K562 (cell line): Measurements from ENCODE around the gene CCR2. TPM values are rescaled to one million over a fixed set of nuclear protein-coding genes. Genes with fewer than 3 reads are reported as not detected.

Experiments
- ATF7 ChIP-seq: fragments of 450-650 bp; IDR thresholded peaks from 2 replicates; pipeline ENCODE4 v1.7.1; 2014; ENCODE audit warnings: mild to moderate bottlenecking, moderate library complexity
- BACH1 ChIP-seq: fragments of 200-800 bp; sonication (Bioruptor generic); IDR thresholded peaks from 2 replicates; pipeline ENCODE4 v1.6.1; 2016; ENCODE audit warnings: missing genetic modification characterization, missing compliant biosample characterization
- CCAR2 ChIP-seq: fragments of 200-400 bp; formaldehyde crosslinking; IDR thresholded peaks from 2 replicates; pipeline ENCODE4 v1.6.1; 2017; ENCODE audit warnings: mild to moderate bottlenecking, low read depth, low read length
- CREBBP ChIP-seq: IDR thresholded peaks from one replicate; pipeline ENCODE4 v1.6.1; 2012; ENCODE audit warnings: low read depth, mild to moderate bottlenecking, control low read depth, inconsistent platforms, low read length
- CUX1 ChIP-seq: fragments of 200-800 bp; sonication (Bioruptor generic); IDR thresholded peaks from 2 replicates; pipeline ENCODE4 v1.6.1; 2016; ENCODE audit warnings: missing genetic modification characterization, missing compliant biosample characterization
- DNMT1 ChIP-seq: fragments of 450-650 bp; IDR thresholded peaks from 2 replicates; pipeline ENCODE4 v1.6.1; 2016; ENCODE audit warnings: antibody characterized with exemption, mild to moderate bottlenecking
- EHMT2 ChIP-seq: fragments of 450-650 bp; IDR thresholded peaks from 2 replicates; pipeline ENCODE4 v1.6.1; 2018; ENCODE audit warnings: antibody characterized with exemption
- ELF1 ChIP-seq: fragments of 200-800 bp; sonication (Bioruptor generic); IDR thresholded peaks from 2 replicates; pipeline ENCODE4 v1.6.1; 2016; ENCODE audit warnings: missing genetic modification characterization, missing compliant biosample characterization
- ESRRB ChIP-seq: fragments of 250-450 bp; sonication (Bioruptor Pico); IDR thresholded peaks from 2 replicates; pipeline ENCODE4 v1.5.0; 2020; ENCODE audit warnings: mild to moderate bottlenecking, moderate library complexity, borderline replicate concordance
- KLF10 ChIP-seq: fragments of 250-450 bp; sonication (Bioruptor Pico); IDR thresholded peaks from 2 replicates; pipeline ENCODE4 v1.6.1; 2021; ENCODE audit warnings: matching md5 sums
- LARP7 ChIP-seq: fragments of 450-650 bp; IDR thresholded peaks from 2 replicates; pipeline ENCODE4 v1.6.1; 2016
- MAFF ChIP-seq: IDR thresholded peaks from 2 replicates; pipeline ENCODE4 v1.6.1; 2012; ENCODE audit warnings: low read length, improper control_type of control experiment
- MCM3 ChIP-seq: fragments of 450-650 bp; IDR thresholded peaks from 2 replicates; pipeline ENCODE4 v1.6.1; 2016
- NFYB ChIP-seq: IDR thresholded peaks from 2 replicates; pipeline ENCODE4 v1.6.1; 2011; ENCODE audit warnings: mild to moderate bottlenecking, moderate library complexity; ENCODE audit not compliant: insufficient read length; ENCODE audit errors: extremely low read depth
- SRSF1 ChIP-seq: fragments of 200-400 bp; formaldehyde crosslinking; IDR thresholded peaks from 2 replicates; pipeline ENCODE4 v1.6.1; 2017; ENCODE audit warnings: mild to moderate bottlenecking, low read depth, low read length, moderate library complexity
- ZNF274 ChIP-seq: IDR thresholded peaks from 2 replicates; pipeline ENCODE4 v1.6.1; 2011; ENCODE audit warnings: low read depth, mild to moderate bottlenecking, low read length, moderate library complexity, borderline replicate concordance
- ZNF561 ChIP-seq: fragments of 450-650 bp; formaldehyde crosslinking; conservative IDR thresholded peaks from 2 replicates; pipeline ENCODE4 v1.4.0; 2020; ENCODE audit warnings: mild to moderate bottlenecking, moderate library complexity
- polyA plus RNA-seq, 8 experiments: library from polyadenylated mRNA; depleted of rRNA in 4 of 8; stranded (reverse) in 5 of 8; unstranded in 3 of 8; fragments of >200 nt; fragmentation: Nextera tagmentation in 2 of 8; fragmentation: Illumina TruSeq in 1 of 8; extraction: Ambion mirVana in 2 of 8; extraction: Trizol in 1 of 8; gene quantifications; 2 replicates each; pipeline versions ENCODE4 v1.2.1 to v1.2.3, GENCODE V29; 2011 to 2014; ENCODE audit warnings: inconsistent platforms in 1 of 8, missing spikeins in 1 of 8
- total RNA-seq, 7 experiments: library from RNA; depleted of rRNA in 6 of 7; stranded (reverse); fragments of >200 nt in 6 of 7; fragmentation: Illumina TruSeq in 2 of 7; extraction: Trizol in 2 of 7; gene quantifications; 2 replicates each; pipeline versions ENCODE4 v1.2.1 to v1.2.3, GENCODE V29; 2011 to 2021; ENCODE audit warnings: low replicate concordance in 1 of 7
- TF ChIP-seq, protein P1 (sequence below): fragments of 450-650 bp; IDR thresholded peaks from 2 replicates; pipeline ENCODE4 v1.6.1; 2017; ENCODE audit warnings: mild to moderate bottlenecking, moderate library complexity
- TF ChIP-seq, protein P2 (sequence below): fragments of 450-650 bp; formaldehyde crosslinking; IDR thresholded peaks from 2 replicates; pipeline ENCODE4 v1.4.0; 2020; ENCODE audit warnings: mild to moderate bottlenecking, moderate library complexity
- TF ChIP-seq, protein P3 (sequence below): fragments of 450-650 bp; IDR thresholded peaks from 2 replicates; pipeline ENCODE4 v1.6.1; 2016

CCR2 gene
- total and polyA plus RNA-seq, 9 of the 15 experiments (the other 6 are each of a cell fraction or from before 2014, with no cell fraction given) = not detected

DNA sequence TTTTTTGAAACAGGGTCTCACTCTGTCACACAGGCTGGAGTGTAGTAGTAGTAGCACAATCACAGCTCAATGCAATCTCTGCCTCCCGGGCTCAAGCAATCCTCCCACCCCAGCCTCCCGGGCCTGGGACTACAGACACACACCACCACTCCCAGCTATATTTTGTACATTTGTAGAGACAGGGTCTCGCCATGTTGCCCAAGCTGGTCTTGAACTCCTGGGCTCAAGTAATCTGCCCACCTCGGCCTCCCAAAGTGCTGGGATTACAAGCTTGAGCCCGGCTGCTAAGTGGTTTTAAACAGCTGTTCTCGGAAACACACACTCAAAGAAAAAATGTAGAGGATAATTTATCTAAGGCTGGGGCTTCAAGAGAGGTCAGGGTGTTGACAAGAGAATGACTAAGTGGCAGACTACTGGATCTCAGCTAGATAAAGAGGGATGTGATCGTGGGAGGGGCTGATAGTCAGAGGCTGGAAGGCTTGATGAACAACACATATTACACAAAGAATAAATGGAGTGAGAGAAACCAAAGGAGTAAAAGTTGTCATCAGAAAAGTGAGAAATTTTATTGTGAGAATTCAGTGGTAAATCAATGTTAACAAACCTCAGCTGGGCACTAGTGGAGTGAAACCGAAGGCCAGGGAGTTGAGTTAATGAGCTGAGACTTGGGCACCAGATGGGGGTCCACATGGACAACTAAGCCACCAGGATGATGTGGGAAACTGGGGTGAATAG is 46.3 kb downstream of the CCR2 start (continued):
- TF ChIP-seq CUX1 (CRISPR knock-in tag) (0 out of 2 replicates have a peak, but pooled peaks have one; percentile 51), SRSF1 (no peak), LARP7 (no peak), MCM3 (no peak), ZNF561 (CRISPR knock-in tag) (no peak), ATF7 (no peak; the same call in none of the 2 replicates), CCAR2 (no peak), ZNF274 (no peak), ESRRB (CRISPR knock-in tag) (no peak), MAFF (peak; percentile 67), CREBBP (no peak), ELF1 (tag) (no peak), DNMT1 (no peak), BACH1 (tag) (peak; percentile 52; the same call in 1 of the 2 replicates), NFYB (no peak), EHMT2 (no peak; the same call in 1 of the 2 replicates), KLF10 (CRISPR knock-in tag) (no peak)
- TF ChIP-seq, protein P1, sequence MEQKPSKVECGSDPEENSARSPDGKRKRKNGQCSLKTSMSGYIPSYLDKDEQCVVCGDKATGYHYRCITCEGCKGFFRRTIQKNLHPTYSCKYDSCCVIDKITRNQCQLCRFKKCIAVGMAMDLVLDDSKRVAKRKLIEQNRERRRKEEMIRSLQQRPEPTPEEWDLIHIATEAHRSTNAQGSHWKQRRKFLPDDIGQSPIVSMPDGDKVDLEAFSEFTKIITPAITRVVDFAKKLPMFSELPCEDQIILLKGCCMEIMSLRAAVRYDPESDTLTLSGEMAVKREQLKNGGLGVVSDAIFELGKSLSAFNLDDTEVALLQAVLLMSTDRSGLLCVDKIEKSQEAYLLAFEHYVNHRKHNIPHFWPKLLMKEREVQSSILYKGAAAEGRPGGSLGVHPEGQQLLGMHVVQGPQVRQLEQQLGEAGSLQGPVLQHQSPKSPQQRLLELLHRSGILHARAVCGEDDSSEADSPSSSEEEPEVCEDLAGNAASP = no peak
- TF ChIP-seq, protein P2, sequence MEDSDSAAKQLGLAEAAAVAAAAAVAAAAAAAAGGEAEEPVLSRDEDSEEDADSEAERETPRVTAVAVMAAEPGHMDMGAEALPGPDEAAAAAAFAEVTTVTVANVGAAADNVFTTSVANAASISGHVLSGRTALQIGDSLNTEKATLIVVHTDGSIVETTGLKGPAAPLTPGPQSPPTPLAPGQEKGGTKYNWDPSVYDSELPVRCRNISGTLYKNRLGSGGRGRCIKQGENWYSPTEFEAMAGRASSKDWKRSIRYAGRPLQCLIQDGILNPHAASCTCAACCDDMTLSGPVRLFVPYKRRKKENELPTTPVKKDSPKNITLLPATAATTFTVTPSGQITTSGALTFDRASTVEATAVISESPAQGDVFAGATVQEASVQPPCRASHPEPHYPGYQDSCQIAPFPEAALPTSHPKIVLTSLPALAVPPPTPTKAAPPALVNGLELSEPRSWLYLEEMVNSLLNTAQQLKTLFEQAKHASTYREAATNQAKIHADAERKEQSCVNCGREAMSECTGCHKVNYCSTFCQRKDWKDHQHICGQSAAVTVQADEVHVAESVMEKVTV (CRISPR knock-in tag) = peak; percentile 29; the same call in 1 of the 2 replicates
- TF ChIP-seq, protein P3, sequence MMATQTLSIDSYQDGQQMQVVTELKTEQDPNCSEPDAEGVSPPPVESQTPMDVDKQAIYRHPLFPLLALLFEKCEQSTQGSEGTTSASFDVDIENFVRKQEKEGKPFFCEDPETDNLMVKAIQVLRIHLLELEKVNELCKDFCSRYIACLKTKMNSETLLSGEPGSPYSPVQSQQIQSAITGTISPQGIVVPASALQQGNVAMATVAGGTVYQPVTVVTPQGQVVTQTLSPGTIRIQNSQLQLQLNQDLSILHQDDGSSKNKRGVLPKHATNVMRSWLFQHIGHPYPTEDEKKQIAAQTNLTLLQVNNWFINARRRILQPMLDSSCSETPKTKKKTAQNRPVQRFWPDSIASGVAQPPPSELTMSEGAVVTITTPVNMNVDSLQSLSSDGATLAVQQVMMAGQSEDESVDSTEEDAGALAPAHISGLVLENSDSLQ = peak; percentile 83
